ENCODE results near the gene SMYD4. TPM values are rescaled to one million over a fixed set of nuclear protein-coding genes. Genes with fewer than 3 reads are reported as not detected.
A peak's percentile ranks its signal among the peaks of the same experiment; 100 is the strongest.

Gene SMYD4
- 10 to 100 TPM; 22.2 to 22.7 TPM for total RNA-seq

- Mint-ChIP-seq H3K4me1 (ENCODE audit: low read depth) (peaks cover 59% of the 10 kb centered on the region), H3K4me3 (peak within 1 kb of the TSS; percentile 92), H3K36me3 (ENCODE audit: low read depth) (peaks cover 48% of the 10 kb centered on the region), H3K27me3 (no peaks in the 10 kb centered on the region), H3K9me3 (no peaks in the 10 kb centered on the region), H3K27ac (peak within 1 kb of the TSS; percentile 93)
- ChIA-PET POLR2A (interaction anchor here (0.5 to 1.8 kb wide), 10 partner anchors 10 to 319 kb away, joined by 3 to 5 read pairs (median 4); partner anchors contain the start of gene SCARF1), CTCF (interaction anchor here (0.9 to 2.6 kb wide), 5 partner anchors 18 to 181 kb away, joined by 3 to 12 read pairs (median 3); no protein-coding TSS in a partner anchor)
- DNase-seq (peak; percentile 90), ATAC-seq (peak; percentile 98)
- no peak for TF ChIP-seq CTCF (IDR thresholded peaks at IDR 0.05)
- intact Hi-C loops (cut with micrococcal nuclease): no loop called here
Measured at GRCh38 chr17:1829592-1830257, at the start of gene SMYD4, which contains the start of gene RPA1. Gene SMYD4, minus strand, starts transcription at chr17:1829902. Its CDS starts 1,908 bp downstream, at chr17:1827994. Gene RPA1, plus strand, starts transcription at chr17:1830005. Its CDS starts 89 bp downstream, at chr17:1830094.

- ATAC-seq: no peak
- Mint-ChIP-seq H3K27ac (no peak overlapping the region), H3K4me1 (ENCODE audit: low read depth) (peaks cover 5% of the 10 kb centered on the region), H3K9me3 (no peaks in the 10 kb centered on the region), H3K27me3 (no peaks in the 10 kb centered on the region), H3K36me3 (ENCODE audit: low read depth) (peaks cover 47% of the 10 kb centered on the region), H3K4me3 (no peak overlapping the region)
- CTCF ChIA-PET: interaction anchor here (0.9 to 6.5 kb wide), 4 partner anchors 8 to 17 kb away, joined by 3 to 50 read pairs (median 4); no protein-coding TSS in a partner anchor
- TF ChIP-seq CTCF (IDR thresholded peaks at IDR 0.05): no peak
- intact Hi-C loops (cut with micrococcal nuclease): no loop called here
- peak; percentile 33 for DNase-seq
- POLR2A ChIA-PET: no interaction called here
Measured at GRCh38 chr17:1878419-1879121, 48.9 kb upstream of the SMYD4 start.

GRCh38 chr17:1875597-1875996 lies 45.9 kb upstream of the SMYD4 start:
- H3K27me3 Mint-ChIP-seq: no peaks in the 10 kb centered on the region
- DNase-seq (no peak), ATAC-seq (no peak)
- H3K36me3 Mint-ChIP-seq (ENCODE audit: low read depth): peaks cover 62% of the 10 kb centered on the region
- TF ChIP-seq CTCF (IDR thresholded peaks at IDR 0.05): no peak
- H3K4me1 Mint-ChIP-seq (ENCODE audit: low read depth): peaks cover 34% of the 10 kb centered on the region
- H3K9me3 Mint-ChIP-seq: no peaks in the 10 kb centered on the region
- no peak overlapping the region for H3K4me3 Mint-ChIP-seq
- POLR2A ChIA-PET: no interaction called here
- intact Hi-C loops (cut with micrococcal nuclease): no loop called here
- H3K27ac Mint-ChIP-seq: no peak overlapping the region
- CTCF ChIA-PET: interaction anchor here (1.0 to 2.3 kb wide), 3 partner anchors 10 to 155 kb away, joined by 3 to 10 read pairs (median 3); no protein-coding TSS in a partner anchor

GRCh38 chr17:1873418-1873817 lies 43.7 kb upstream of the SMYD4 start:
- ChIA-PET CTCF (no interaction called here), POLR2A (no interaction called here)
- intact Hi-C loops (cut with micrococcal nuclease): loop anchor here (5.0 kb wide), 1 partner anchor 156 kb away; no protein-coding TSS in a partner anchor
- Mint-ChIP-seq H3K9me3 (no peaks in the 10 kb centered on the region), H3K36me3 (ENCODE audit: low read depth) (peaks cover 53% of the 10 kb centered on the region), H3K27me3 (no peaks in the 10 kb centered on the region), H3K27ac (peak overlapping the region; percentile 92), H3K4me1 (ENCODE audit: low read depth) (peaks cover 47% of the 10 kb centered on the region), H3K4me3 (peak overlapping the region; percentile 8)
- DNase-seq: peak; percentile 31
- no peak for TF ChIP-seq CTCF (IDR thresholded peaks at IDR 0.05)
- peak; percentile 68 for ATAC-seq

All from activated CD8-positive, alpha-beta T cell treated with anti-CD3 and anti-CD28 coated beads for 36 hours (primary cell).